Calu3 (cell line): ENCODE measurements around the gene COX4I2. TPM values are rescaled to one million over a fixed set of nuclear protein-coding genes. Genes with fewer than 3 reads are reported as not detected.

Experiments used
- BruUV-seq: library from RNA; stranded (reverse); fragments of 400-500 nt; replicated peaks from 2 replicates; lab custom pipeline; 2021; lab: Mats Ljungman, UMichigan
- CTCF ChIA-PET: fragments of 300-600 bp; sonication (Branson Sonifier 250); formaldehyde crosslinking; loops from one replicate; lab custom pipeline; 2022; ENCODE audit warnings: antibody characterized with exemption; lab: Charles Lee
- DNase-seq: peaks from one replicate; pipeline ENCODE4 v3.0.0; 2022
- H3K27ac Mint-ChIP-seq: one replicate; pipeline ENCODE4 v1.8.0; 2022; ENCODE audit warnings: mixed read lengths; ENCODE audit not compliant: unreplicated experiment
- H3K27me3 Mint-ChIP-seq: one replicate; pipeline ENCODE4 v1.8.0; 2022; ENCODE audit warnings: mixed read lengths; ENCODE audit not compliant: unreplicated experiment
- H3K36me3 Mint-ChIP-seq: one replicate; pipeline ENCODE4 v1.8.0; 2022; ENCODE audit warnings: mild to moderate bottlenecking, moderate library complexity, mixed read lengths; ENCODE audit not compliant: insufficient read depth, unreplicated experiment
- H3K4me1 Mint-ChIP-seq: one replicate; pipeline ENCODE4 v1.8.0; 2022; ENCODE audit warnings: mild to moderate bottlenecking, low read depth, mixed read lengths; ENCODE audit not compliant: unreplicated experiment
- H3K4me3 Mint-ChIP-seq: one replicate; pipeline ENCODE4 v1.8.0; 2022; ENCODE audit warnings: mild to moderate bottlenecking, low read depth, moderate library complexity, mixed read lengths; ENCODE audit not compliant: unreplicated experiment
- H3K9me3 Mint-ChIP-seq: one replicate; pipeline ENCODE4 v1.8.0; 2022; ENCODE audit warnings: low read depth, mixed read lengths; ENCODE audit not compliant: unreplicated experiment
- CTCF ChIP-seq: fragments of 200-600 bp; IDR thresholded peaks from one replicate; pipeline ENCODE4 v1.8.0; 2022; ENCODE audit warnings: antibody characterized with exemption; ENCODE audit not compliant: unreplicated experiment
- intact Hi-C: fragments of 100-400 bp; cut with micrococcal nuclease; formaldehyde crosslinking; loops from one replicate; pipeline ENCODE4 v1.10.0; 2022; ENCODE audit not compliant: unreplicated experiment
- total RNA-seq: library from RNA; stranded (reverse); gene quantifications from 2 replicates; pipeline ENCODE4 v1.2.3, GENCODE V29; 2022

The COX4I2 gene
- total RNA-seq, 1 experiment from 2014 or later, result not detected

- H3K9me3 Mint-ChIP-seq, result no peaks in the 10 kb centered on the region
- no peak overlapping the region for H3K4me3 Mint-ChIP-seq
- TF ChIP-seq CTCF, result no peak
- no TSS peak for BruUV-seq
- H3K36me3 Mint-ChIP-seq, result peaks cover 45% of the 10 kb centered on the region
- H3K27me3 Mint-ChIP-seq, result no peaks in the 10 kb centered on the region
- no peak for DNase-seq
- H3K27ac Mint-ChIP-seq, result peak overlapping the region; percentile 80
- CTCF ChIA-PET, result interaction anchor here (0.9 to 2.0 kb wide), 5 partner anchors 8 to 24 kb away, joined by 3 to 9 read pairs (median 3); partner anchors contain the start of gene ID1
- peaks cover 48% of the 10 kb centered on the region for H3K4me1 Mint-ChIP-seq
- intact Hi-C loops, result no loop called here
Observed at GRCh38 chr20:31596831-31597480, 40.8 kb upstream of the COX4I2 start.

GRCh38 chr20:31597481-31597855 is 40.2 kb upstream of the COX4I2 start:
- Mint-ChIP-seq H3K4me1 (peaks cover 53% of the 10 kb centered on the region), H3K4me3 (no peak overlapping the region), H3K27ac (peak overlapping the region; percentile 80), H3K36me3 (peaks cover 46% of the 10 kb centered on the region), H3K9me3 (no peaks in the 10 kb centered on the region), H3K27me3 (no peaks in the 10 kb centered on the region)
- CTCF ChIA-PET, result interaction anchor here (1.0 kb wide), 1 partner anchor 15 kb away, joined by 3 read pairs; no protein-coding TSS in a partner anchor
- no peak for TF ChIP-seq CTCF
- no TSS peak for BruUV-seq
- intact Hi-C loops, result no loop called here
- DNase-seq, result no peak

- intact Hi-C loops, result no loop called here
- no peak for TF ChIP-seq CTCF
- Mint-ChIP-seq H3K9me3 (no peaks in the 10 kb centered on the region), H3K4me1 (peaks cover 26% of the 10 kb centered on the region), H3K36me3 (peaks cover 64% of the 10 kb centered on the region), H3K4me3 (peak overlapping the region; percentile 51), H3K27me3 (peaks cover 11% of the 10 kb centered on the region), H3K27ac (peak overlapping the region; percentile 93)
- BruUV-seq, result no TSS peak
- CTCF ChIA-PET, result interaction anchor here (0.6 to 3.7 kb wide), 12 partner anchors 9 to 84 kb away, joined by 3 to 57 read pairs (median 10); no protein-coding TSS in a partner anchor
- no peak for DNase-seq
Observed at GRCh38 chr20:31602431-31602778, 35.3 kb upstream of the COX4I2 start.

GRCh38 chr20:31602779-31603441 is 34.8 kb upstream of the COX4I2 start:
- DNase-seq, result peak; percentile 84

More at GRCh38 chr20:31602779-31603441, 34.8 kb upstream of the COX4I2 start:
- peaks cover 28% of the 10 kb centered on the region for H3K4me1 Mint-ChIP-seq
- intact Hi-C loops, result no loop called here
- peak; percentile 17 for TF ChIP-seq CTCF
- peaks cover 69% of the 10 kb centered on the region for H3K36me3 Mint-ChIP-seq
- peak overlapping the region; percentile 93 for H3K27ac Mint-ChIP-seq
- H3K4me3 Mint-ChIP-seq, result peak overlapping the region; percentile 51
- H3K27me3 Mint-ChIP-seq, result peaks cover 11% of the 10 kb centered on the region
- BruUV-seq, result no TSS peak
- CTCF ChIA-PET, result interaction anchor here (0.6 to 3.7 kb wide), 14 partner anchors 9 to 85 kb away, joined by 3 to 57 read pairs (median 6); no protein-coding TSS in a partner anchor
- no peaks in the 10 kb centered on the region for H3K9me3 Mint-ChIP-seq
